ENCODE measurements around the gene LEFTY1. TPM values are rescaled to one million over a fixed set of nuclear protein-coding genes. Genes with fewer than 3 reads are reported as not detected.
A peak's percentile ranks its signal among the peaks of the same experiment; 100 is the strongest.

The LEFTY1 gene
- total and polyA plus RNA-seq, 2 of the 13 experiments (the other 11 are each of a cell fraction or from before 2014, with no cell fraction given), result 0.29 to 0.79 TPM

- TF ChIP-seq, protein P1, sequence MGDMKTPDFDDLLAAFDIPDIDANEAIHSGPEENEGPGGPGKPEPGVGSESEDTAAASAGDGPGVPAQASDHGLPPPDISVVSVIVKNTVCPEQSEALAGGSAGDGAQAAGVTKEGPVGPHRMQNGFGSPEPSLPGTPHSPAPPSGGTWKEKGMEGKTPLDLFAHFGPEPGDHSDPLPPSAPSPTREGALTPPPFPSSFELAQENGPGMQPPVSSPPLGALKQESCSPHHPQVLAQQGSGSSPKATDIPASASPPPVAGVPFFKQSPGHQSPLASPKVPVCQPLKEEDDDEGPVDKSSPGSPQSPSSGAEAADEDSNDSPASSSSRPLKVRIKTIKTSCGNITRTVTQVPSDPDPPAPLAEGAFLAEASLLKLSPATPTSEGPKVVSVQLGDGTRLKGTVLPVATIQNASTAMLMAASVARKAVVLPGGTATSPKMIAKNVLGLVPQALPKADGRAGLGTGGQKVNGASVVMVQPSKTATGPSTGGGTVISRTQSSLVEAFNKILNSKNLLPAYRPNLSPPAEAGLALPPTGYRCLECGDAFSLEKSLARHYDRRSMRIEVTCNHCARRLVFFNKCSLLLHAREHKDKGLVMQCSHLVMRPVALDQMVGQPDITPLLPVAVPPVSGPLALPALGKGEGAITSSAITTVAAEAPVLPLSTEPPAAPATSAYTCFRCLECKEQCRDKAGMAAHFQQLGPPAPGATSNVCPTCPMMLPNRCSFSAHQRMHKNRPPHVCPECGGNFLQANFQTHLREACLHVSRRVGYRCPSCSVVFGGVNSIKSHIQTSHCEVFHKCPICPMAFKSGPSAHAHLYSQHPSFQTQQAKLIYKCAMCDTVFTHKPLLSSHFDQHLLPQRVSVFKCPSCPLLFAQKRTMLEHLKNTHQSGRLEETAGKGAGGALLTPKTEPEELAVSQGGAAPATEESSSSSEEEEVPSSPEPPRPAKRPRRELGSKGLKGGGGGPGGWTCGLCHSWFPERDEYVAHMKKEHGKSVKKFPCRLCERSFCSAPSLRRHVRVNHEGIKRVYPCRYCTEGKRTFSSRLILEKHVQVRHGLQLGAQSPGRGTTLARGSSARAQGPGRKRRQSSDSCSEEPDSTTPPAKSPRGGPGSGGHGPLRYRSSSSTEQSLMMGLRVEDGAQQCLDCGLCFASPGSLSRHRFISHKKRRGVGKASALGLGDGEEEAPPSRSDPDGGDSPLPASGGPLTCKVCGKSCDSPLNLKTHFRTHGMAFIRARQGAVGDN (CRISPR knock-in tag; IDR thresholded peaks at IDR 0.05), result peak; percentile 24
- TF ChIP-seq ZNF543 (CRISPR knock-in tag; IDR thresholded peaks at IDR 0.05) (no peak), CERS6 (CRISPR knock-in tag; IDR thresholded peaks at IDR 0.05) (no peak), ZNF761 (CRISPR knock-in tag; conservative IDR thresholded peaks at IDR 0.05) (no peak), RAD51 (IDR thresholded peaks at IDR 0.05; ENCODE audit: borderline replicate concordance) (no peak), NR2F2 (IDR thresholded peaks at IDR 0.05; ENCODE audit: borderline replicate concordance, low read depth) (peak; percentile 60; the same call in 1 of the 2 replicates), RFX5 (IDR thresholded peaks at IDR 0.05; ENCODE audit: low read depth, low read length) (no peak), ZNF317 (CRISPR knock-in tag; IDR thresholded peaks at IDR 0.05) (no peak), ARNT (IDR thresholded peaks at IDR 0.05) (no peak), MXD4 (CRISPR knock-in tag; IDR thresholded peaks at IDR 0.05) (no peak), RARA (CRISPR knock-in tag; IDR thresholded peaks at IDR 0.05) (peak; percentile 33), SYNCRIP (IDR thresholded peaks at IDR 0.05; ENCODE audit: insufficient read depth, low read depth, low read length) (no peak), KLF6 (CRISPR knock-in tag; IDR thresholded peaks at IDR 0.05) (no peak), RBAK (CRISPR knock-in tag; IDR thresholded peaks at IDR 0.05) (no peak), ZNF276 (CRISPR knock-in tag; IDR thresholded peaks at IDR 0.05; ENCODE audit: low read depth) (no peak), ZMAT5 (CRISPR knock-in tag; IDR thresholded peaks at IDR 0.05; ENCODE audit: borderline replicate concordance, low read depth) (no peak), CBFB (CRISPR knock-in tag; IDR thresholded peaks at IDR 0.05) (no peak), ZNF234 (CRISPR knock-in tag; conservative IDR thresholded peaks at IDR 0.05) (no peak), RXRB (CRISPR knock-in tag; IDR thresholded peaks at IDR 0.05; ENCODE audit: borderline replicate concordance) (peak; percentile 22; the same call in 1 of the 2 replicates), CHD2 (IDR thresholded peaks at IDR 0.05; ENCODE audit: low read depth, low read length) (no peak)
- TF ChIP-seq, protein P2, sequence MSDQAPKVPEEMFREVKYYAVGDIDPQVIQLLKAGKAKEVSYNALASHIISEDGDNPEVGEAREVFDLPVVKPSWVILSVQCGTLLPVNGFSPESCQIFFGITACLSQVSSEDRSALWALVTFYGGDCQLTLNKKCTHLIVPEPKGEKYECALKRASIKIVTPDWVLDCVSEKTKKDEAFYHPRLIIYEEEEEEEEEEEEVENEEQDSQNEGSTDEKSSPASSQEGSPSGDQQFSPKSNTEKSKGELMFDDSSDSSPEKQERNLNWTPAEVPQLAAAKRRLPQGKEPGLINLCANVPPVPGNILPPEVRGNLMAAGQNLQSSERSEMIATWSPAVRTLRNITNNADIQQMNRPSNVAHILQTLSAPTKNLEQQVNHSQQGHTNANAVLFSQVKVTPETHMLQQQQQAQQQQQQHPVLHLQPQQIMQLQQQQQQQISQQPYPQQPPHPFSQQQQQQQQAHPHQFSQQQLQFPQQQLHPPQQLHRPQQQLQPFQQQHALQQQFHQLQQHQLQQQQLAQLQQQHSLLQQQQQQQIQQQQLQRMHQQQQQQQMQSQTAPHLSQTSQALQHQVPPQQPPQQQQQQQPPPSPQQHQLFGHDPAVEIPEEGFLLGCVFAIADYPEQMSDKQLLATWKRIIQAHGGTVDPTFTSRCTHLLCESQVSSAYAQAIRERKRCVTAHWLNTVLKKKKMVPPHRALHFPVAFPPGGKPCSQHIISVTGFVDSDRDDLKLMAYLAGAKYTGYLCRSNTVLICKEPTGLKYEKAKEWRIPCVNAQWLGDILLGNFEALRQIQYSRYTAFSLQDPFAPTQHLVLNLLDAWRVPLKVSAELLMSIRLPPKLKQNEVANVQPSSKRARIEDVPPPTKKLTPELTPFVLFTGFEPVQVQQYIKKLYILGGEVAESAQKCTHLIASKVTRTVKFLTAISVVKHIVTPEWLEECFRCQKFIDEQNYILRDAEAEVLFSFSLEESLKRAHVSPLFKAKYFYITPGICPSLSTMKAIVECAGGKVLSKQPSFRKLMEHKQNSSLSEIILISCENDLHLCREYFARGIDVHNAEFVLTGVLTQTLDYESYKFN (CRISPR knock-in tag; conservative IDR thresholded peaks at IDR 0.05), result no peak
These were observed 2.0 kb downstream of the LEFTY1 start (continued) for GRCh38 chr1:225887030-225887314.
